Coronary artery (tissue), 2 donors: ENCODE data around the gene GYG1.

ENCODE experiments used
- DNase-seq: peaks from one replicate; pipeline ENCODE4 v3.0.0-alpha.2; 2017; ENCODE audit warnings: low spot score
- H3K27ac ChIP-seq, 2 donors: fragments of 200-600 bp; sonication (generic); one replicate each; pipeline ENCODE4 v1.5.1; 2016 to 2019
- H3K4me3 ChIP-seq: fragments of 200-600 bp; sonication (generic); 2 replicates; pipeline ENCODE4 v1.5.1; 2016; ENCODE audit warnings: mild to moderate bottlenecking, moderate library complexity
- TF ChIP-seq, protein P1 (sequence below): fragments of 200-600 bp; sonication (generic); IDR thresholded peaks from one replicate; pipeline ENCODE4 v1.5.1; 2019; ENCODE audit warnings: antibody characterized with exemption

The GYG1 gene

DNA sequence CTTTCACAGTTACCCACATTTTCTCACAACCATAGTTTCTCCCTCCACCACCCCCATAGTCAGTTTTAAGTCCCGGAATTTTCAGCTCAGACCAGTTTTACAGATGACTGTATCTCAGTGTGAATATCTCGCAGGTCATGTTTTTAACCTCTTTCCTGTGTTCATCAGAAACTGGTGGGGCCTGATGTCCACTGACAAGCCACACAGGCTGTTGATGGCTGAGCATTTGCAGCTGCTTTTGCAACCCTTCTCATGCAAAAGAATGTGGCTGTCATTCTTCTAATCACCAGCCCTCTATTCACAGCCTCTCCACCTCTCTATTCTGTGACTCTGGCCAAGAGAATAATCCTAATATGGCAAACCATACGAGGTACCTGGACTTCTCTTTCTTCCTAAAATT lies 8.5 kb downstream of the GYG1 start:
- H3K4me3 ChIP-seq: no peak overlapping the region
- no peak for DNase-seq
- TF ChIP-seq, protein P1, sequence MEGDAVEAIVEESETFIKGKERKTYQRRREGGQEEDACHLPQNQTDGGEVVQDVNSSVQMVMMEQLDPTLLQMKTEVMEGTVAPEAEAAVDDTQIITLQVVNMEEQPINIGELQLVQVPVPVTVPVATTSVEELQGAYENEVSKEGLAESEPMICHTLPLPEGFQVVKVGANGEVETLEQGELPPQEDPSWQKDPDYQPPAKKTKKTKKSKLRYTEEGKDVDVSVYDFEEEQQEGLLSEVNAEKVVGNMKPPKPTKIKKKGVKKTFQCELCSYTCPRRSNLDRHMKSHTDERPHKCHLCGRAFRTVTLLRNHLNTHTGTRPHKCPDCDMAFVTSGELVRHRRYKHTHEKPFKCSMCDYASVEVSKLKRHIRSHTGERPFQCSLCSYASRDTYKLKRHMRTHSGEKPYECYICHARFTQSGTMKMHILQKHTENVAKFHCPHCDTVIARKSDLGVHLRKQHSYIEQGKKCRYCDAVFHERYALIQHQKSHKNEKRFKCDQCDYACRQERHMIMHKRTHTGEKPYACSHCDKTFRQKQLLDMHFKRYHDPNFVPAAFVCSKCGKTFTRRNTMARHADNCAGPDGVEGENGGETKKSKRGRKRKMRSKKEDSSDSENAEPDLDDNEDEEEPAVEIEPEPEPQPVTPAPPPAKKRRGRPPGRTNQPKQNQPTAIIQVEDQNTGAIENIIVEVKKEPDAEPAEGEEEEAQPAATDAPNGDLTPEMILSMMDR: no peak
- H3K27ac ChIP-seq: no peak overlapping the region

DNA sequence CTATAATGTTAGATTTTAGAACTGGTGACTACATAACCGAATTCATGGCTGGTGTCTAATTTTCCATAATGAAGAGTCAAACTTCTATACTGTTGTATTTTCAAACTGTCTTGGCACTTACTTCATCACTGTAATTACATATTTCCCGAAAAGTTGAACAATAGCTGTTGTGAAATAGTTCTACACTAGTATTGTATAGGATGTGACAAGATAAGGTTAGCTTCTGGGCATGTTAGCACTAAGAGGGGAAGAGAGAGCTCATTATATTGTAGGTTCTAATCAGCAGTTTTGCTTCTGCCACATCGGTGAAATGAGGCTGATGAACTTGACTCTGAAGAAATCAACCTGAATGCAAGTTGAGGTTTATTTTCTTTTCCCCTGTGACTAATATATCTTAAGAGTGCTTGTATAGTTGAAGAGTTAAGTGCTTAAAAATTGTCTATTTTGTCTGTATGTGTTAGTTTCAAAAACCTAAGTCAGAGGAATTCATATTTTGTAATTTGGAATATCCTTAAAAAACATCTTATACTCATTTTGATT lies 8.9 kb downstream of the GYG1 start:
- H3K27ac ChIP-seq: no peak overlapping the region
- no peak overlapping the region for H3K4me3 ChIP-seq
- TF ChIP-seq, protein P1: no peak
- DNase-seq: no peak

DNA sequence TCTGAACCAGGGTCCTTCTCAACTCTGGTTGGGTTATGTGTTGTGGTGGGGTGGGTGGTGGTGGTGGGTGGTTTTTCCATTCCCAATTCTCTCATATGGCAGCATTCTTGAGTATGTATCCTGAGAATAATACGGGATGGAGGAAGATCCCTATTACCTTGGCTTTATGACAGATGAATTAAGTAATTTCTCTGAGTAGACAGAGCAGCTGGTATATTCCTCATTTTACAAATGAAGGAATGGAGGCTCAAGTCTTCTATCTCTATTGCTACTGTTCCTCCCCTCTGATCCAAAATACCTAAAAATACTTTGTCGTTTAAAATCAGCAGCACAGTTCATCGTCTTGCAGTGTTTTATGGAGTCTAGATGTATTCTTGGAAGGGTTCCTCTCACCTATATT lies 10.4 kb downstream of the GYG1 start:
- no peak overlapping the region for H3K4me3 ChIP-seq
- TF ChIP-seq, protein P1: no peak
- peak overlapping the region in 1 of 2 donors; percentile 13 for H3K27ac ChIP-seq
- no peak for DNase-seq

DNA sequence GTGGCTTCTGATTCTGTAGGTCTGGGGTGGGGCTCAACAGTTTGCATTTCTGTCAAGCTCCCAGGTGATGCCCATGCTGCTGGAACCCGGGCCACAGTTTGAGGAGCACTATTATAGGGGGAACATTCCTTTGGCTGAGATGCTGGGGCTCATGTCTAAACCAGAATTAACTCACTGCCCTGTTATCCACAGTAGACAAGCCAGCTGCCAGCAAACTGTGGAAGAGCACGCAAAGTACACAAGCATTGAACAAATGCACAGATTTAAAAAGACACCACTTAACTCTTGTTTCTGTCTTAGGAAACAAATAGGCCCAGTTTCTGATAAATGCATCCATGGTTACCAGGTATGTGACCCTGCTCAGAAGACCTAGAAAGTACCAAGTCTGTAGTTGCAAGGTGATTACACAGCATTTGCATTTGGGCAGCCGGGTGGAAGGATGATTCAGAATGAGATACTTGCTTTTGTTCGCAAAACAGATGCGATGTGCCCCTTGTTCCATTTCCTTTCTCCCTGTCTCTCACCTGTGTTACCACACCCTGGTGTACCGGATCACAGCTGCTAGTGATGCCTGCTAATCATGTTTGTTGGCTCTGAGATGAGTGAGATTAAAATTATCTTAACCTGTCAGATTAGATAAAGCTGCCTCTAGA lies 12.4 kb downstream of the GYG1 start:
- no peak overlapping the region for H3K27ac ChIP-seq
- TF ChIP-seq, protein P1: no peak

DNA sequence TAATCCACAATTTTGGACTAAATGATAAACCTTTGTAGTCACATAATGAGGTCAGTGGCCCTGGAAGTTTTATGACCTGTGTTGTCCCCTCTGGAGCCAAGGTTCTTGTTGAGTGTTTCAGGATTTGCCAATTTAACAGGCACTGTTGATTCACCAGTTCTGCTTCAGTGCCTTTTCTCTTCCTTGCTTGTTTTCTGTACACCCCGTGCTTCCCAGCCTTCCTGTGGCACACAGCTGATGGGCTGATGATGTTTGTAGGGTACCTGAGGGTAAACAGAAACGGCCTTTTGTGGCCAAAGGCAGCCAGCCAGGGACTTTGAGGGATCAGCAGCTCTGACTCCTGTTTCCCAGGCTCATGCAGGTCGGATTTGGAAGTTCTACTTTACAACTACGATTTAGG lies 13.3 kb downstream of the GYG1 start:
- no peak for DNase-seq
- TF ChIP-seq, protein P1: no peak
- Histone ChIP-seq H3K4me3 (no peak overlapping the region), H3K27ac (peak overlapping the region; percentile 20 to 21)

More for the DNA sequence above, 12.4 kb downstream of the GYG1 start:
- no peak for DNase-seq
- no peak overlapping the region for H3K4me3 ChIP-seq

DNA sequence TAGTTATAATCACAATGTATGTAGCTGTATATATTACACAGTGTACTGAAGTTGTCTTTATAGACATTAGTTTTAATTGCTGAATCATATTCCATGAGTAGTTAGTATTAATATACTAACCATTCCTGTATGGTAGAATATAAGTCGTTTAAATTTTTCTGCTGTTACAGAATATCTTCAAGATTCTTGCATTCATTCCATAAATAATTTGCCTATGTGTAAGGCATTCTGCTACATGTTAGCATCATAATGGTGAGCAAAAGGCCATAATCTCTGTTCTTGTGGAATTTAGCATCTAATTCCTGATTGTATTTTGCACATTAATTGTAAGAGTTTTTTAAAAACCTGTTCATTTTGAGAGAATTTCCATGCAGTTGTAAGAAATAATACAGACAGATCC lies 14.1 kb downstream of the GYG1 start:
- DNase-seq: no peak
- TF ChIP-seq, protein P1: no peak
- no peak overlapping the region for H3K27ac ChIP-seq
- H3K4me3 ChIP-seq: no peak overlapping the region

DNA sequence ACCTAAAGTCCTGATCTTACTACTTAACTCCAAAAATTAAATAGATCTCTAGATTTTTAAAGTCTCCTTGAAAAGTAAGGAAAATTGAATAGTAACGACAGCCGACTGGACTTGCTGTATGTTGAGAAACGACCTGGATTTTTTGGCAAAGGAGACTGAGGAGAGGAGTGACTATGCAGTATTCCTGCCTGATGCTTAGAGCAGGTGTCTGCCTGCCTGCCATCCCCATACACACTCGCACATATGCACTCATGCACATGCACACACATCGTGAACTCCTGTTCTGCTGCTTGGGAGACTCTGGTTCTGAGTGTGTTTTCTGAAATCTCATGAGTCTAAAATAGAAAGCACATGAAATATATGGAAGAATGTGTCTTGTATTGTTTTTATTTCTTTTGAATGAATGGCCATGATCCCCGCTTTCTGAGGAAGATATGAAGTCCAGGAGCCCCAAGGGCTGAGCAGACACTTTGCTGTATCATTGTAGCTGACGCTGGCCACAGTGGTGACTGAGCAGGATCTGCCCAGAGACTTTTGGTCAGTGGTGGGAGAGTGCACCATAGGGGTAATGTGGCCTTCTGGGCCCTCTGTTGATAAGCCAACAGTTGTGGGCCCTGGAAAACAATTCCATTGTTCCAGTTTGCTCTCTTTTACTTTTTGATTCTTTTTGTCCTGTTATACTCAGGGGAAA lies 16.4 kb downstream of the GYG1 start:
- Histone ChIP-seq H3K27ac (no peak overlapping the region), H3K4me3 (no peak overlapping the region)
- TF ChIP-seq, protein P1: no peak
- no peak for DNase-seq
